Endodermal cell (in vitro differentiated cells): ENCODE data around the gene LGALS4. TPM values are rescaled to one million over a fixed set of nuclear protein-coding genes. Genes with fewer than 3 reads are reported as not detected.
"Not testable (repeated sequence)": the region's sequence is repeated elsewhere in the genome, so short reads cannot be mapped to it uniquely, and the experiment has no call there.

ENCODE experiments used
- DNase-seq: peaks from one replicate; pipeline ENCODE4 v3.0.0-alpha.2; 2017
- H3K27ac ChIP-seq: 2 replicates; pipeline ENCODE4 v1.5.1; 2013; ENCODE audit warnings: mild to moderate bottlenecking, low read depth, low read length, moderate library complexity
- H3K27me3 ChIP-seq: 2 replicates; pipeline ENCODE4 v1.6.1; 2013; ENCODE audit warnings: mild to moderate bottlenecking, low read length, moderate library complexity; ENCODE audit not compliant: insufficient read depth, control insufficient read depth, poor library complexity, severe bottlenecking
- H3K36me3 ChIP-seq: 2 replicates; pipeline ENCODE4 v1.7.0; 2013; ENCODE audit warnings: mild to moderate bottlenecking, low read length, moderate library complexity; ENCODE audit not compliant: control insufficient read depth, insufficient read depth
- H3K4me1 ChIP-seq: one replicate; pipeline ENCODE4 v1.7.0; 2013; ENCODE audit warnings: low read length; ENCODE audit not compliant: control insufficient read depth, insufficient read depth
- H3K4me3 ChIP-seq: 2 replicates; pipeline ENCODE4 v1.5.1; 2013; ENCODE audit warnings: mild to moderate bottlenecking, low read length, moderate library complexity
- H3K9ac ChIP-seq: 2 replicates; pipeline ENCODE4 v1.6.1; 2013; ENCODE audit warnings: mild to moderate bottlenecking, low read length, moderate library complexity; ENCODE audit not compliant: poor library complexity, severe bottlenecking; ENCODE audit errors: extremely low read depth
- H3K9me3 ChIP-seq: 2 replicates; pipeline ENCODE4 v1.6.1; 2013; ENCODE audit warnings: mild to moderate bottlenecking, low read length, moderate library complexity; ENCODE audit not compliant: control insufficient read depth
- H3K27ac Mint-ChIP-seq: 2 replicates; pipeline ENCODE4 v1.8.0; 2020; ENCODE audit warnings: mixed read lengths
- H3K27me3 Mint-ChIP-seq: 2 replicates; pipeline ENCODE4 v1.8.0; 2021; ENCODE audit warnings: mild to moderate bottlenecking, mixed read lengths; ENCODE audit not compliant: insufficient read depth
- H3K36me3 Mint-ChIP-seq: 2 replicates; pipeline ENCODE4 v1.8.0; 2020; ENCODE audit warnings: low read depth, mixed read lengths
- H3K4me1 Mint-ChIP-seq: 2 replicates; pipeline ENCODE4 v1.8.0; 2020; ENCODE audit warnings: mixed read lengths
- H3K4me3 Mint-ChIP-seq: 2 replicates; pipeline ENCODE4 v1.8.0; 2020; ENCODE audit warnings: mild to moderate bottlenecking, moderate library complexity, mixed read lengths
- H3K9me3 Mint-ChIP-seq: 2 replicates; pipeline ENCODE4 v1.8.0; 2020; ENCODE audit warnings: mild to moderate bottlenecking, mixed read lengths
- WGBS, 2 experiments: methylation state at CpG; one replicate each; pipeline versions ENCODE4 v1.1.5 to v1.1.7; 2013; ENCODE audit warnings: missing lambda C conversion rate in 2 of 2, mixed read lengths in 1 of 2; ENCODE audit not compliant: insufficient coverage in 1 of 2, insufficient read length in 1 of 2; 5-methylcytosine and 5-hydroxymethylcytosine counted together
- total RNA-seq, 2 donors: library from RNA; stranded (reverse); fragmentation: NEBNext Ultra II Directional in 1 of 2; extraction: Animal tissue kit (Norgen Biotek cat#: 25700) in 1 of 2; gene quantifications; 2 replicates in 1 of 2; 3 replicates in 1 of 2; pipeline ENCODE4 v1.2.1, GENCODE V29; 2021
- TF ChIP-seq, protein P1 (sequence below): fragments of 200-600 bp; sonication (generic); conservative IDR thresholded peaks from 2 replicates; pipeline ENCODE4 v1.5.0; 2021; ENCODE audit warnings: antibody characterized with exemption, mild to moderate bottlenecking

The LGALS4 gene
- total RNA-seq, 2 donors from 2014 or later: 0.49 to 0.84 TPM

- Histone ChIP-seq H3K36me3 (no peaks in the 10 kb centered on the region), H3K9ac (no peak overlapping the region), H3K4me1 (no peaks in the 10 kb centered on the region), H3K27me3 (no peaks in the 10 kb centered on the region), H3K4me3 (no peak overlapping the region), H3K27ac (no peak overlapping the region), H3K9me3 (no peaks in the 10 kb centered on the region)
- H3K4me3 Mint-ChIP-seq: no peak overlapping the region
- TF ChIP-seq, protein P1, sequence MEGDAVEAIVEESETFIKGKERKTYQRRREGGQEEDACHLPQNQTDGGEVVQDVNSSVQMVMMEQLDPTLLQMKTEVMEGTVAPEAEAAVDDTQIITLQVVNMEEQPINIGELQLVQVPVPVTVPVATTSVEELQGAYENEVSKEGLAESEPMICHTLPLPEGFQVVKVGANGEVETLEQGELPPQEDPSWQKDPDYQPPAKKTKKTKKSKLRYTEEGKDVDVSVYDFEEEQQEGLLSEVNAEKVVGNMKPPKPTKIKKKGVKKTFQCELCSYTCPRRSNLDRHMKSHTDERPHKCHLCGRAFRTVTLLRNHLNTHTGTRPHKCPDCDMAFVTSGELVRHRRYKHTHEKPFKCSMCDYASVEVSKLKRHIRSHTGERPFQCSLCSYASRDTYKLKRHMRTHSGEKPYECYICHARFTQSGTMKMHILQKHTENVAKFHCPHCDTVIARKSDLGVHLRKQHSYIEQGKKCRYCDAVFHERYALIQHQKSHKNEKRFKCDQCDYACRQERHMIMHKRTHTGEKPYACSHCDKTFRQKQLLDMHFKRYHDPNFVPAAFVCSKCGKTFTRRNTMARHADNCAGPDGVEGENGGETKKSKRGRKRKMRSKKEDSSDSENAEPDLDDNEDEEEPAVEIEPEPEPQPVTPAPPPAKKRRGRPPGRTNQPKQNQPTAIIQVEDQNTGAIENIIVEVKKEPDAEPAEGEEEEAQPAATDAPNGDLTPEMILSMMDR: no peak
- H3K4me1 Mint-ChIP-seq: no peaks in the 10 kb centered on the region
- no peaks in the 10 kb centered on the region for H3K36me3 Mint-ChIP-seq
- H3K27ac Mint-ChIP-seq: no peak overlapping the region
- H3K27me3 Mint-ChIP-seq: no peaks in the 10 kb centered on the region
- 80 to 89% methylated on average over 1 to 3 of the region's 3 CpGs for WGBS, 2 experiments
- no peak for DNase-seq
- no peaks in the 10 kb centered on the region for H3K9me3 Mint-ChIP-seq
Measured at GRCh38 chr19:38763795-38764220, 48.9 kb downstream of the LGALS4 start.

GRCh38 chr19:38761884-38762389 lies 50.8 kb downstream of the LGALS4 start:
- not testable (repeated sequence) for H3K36me3 Mint-ChIP-seq, H3K27ac Mint-ChIP-seq, H3K4me3 Mint-ChIP-seq, H3K27me3 Mint-ChIP-seq, H3K27me3 ChIP-seq, H3K27ac ChIP-seq, H3K9ac ChIP-seq, H3K4me3 ChIP-seq, H3K36me3 ChIP-seq, DNase-seq, H3K9me3 Mint-ChIP-seq, H3K4me1 Mint-ChIP-seq, H3K4me1 ChIP-seq, H3K9me3 ChIP-seq
- 89 to 95% methylated on average over 6 to 9 of the region's 9 CpGs for WGBS, 2 experiments

DNA sequence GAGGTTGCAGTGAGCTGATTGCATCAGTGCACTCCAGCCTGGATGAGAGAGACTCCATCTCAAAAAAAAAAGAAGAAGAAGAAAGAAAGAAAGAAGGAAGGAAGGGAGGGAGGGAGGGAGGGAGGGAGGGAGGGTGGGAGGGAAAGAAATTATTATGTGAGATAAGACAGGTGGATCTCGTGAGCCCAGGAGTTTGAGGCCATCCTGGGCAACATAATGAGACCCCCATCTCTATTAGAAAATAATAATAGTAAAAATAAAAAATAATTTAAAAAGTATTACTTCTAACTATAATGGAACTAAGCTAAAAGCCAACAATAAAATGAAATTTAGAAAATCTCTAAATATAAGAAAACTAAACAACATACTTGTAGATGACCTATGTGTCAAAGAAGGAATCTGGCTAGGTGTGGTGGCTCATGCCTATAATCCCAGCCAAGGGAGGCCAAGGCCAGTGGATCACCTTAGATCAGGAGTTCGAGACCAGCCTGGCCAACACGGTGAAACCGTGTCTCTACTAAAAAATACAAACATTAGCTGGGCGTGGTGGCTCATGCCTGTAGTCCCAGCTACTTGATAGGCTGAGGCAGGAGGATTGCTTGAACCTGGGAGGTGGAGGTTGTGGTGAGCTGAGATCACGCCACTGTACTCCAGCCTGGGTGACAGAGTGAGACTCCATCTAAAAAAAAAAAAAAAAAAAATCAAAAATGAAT lies 51.8 kb downstream of the LGALS4 start:
- H3K4me3 ChIP-seq, H3K36me3 Mint-ChIP-seq, H3K4me1 ChIP-seq, H3K4me1 Mint-ChIP-seq, H3K27me3 Mint-ChIP-seq, H3K9me3 ChIP-seq, H3K27me3 ChIP-seq, H3K27ac ChIP-seq, H3K27ac Mint-ChIP-seq, H3K9me3 Mint-ChIP-seq, H3K9ac ChIP-seq, H3K36me3 ChIP-seq, DNase-seq, H3K4me3 Mint-ChIP-seq: not testable (repeated sequence)
- 81% methylated on average over 4 of the region's 6 CpGs; no CpG with 5 or more reads in 1 of the 2 experiments for WGBS, 2 experiments

- H3K36me3 Mint-ChIP-seq: peaks cover 2% of the 10 kb centered on the region
- H3K9ac ChIP-seq: no peak overlapping the region
- H3K36me3 ChIP-seq: no peaks in the 10 kb centered on the region
- no peak for DNase-seq
- H3K4me3 Mint-ChIP-seq: no peak overlapping the region
- H3K27me3 Mint-ChIP-seq: no peaks in the 10 kb centered on the region
- H3K9me3 Mint-ChIP-seq: no peaks in the 10 kb centered on the region
- H3K27me3 ChIP-seq: no peaks in the 10 kb centered on the region
- no peaks in the 10 kb centered on the region for H3K4me1 ChIP-seq
- H3K4me1 Mint-ChIP-seq: no peaks in the 10 kb centered on the region
- H3K4me3 ChIP-seq: no peak overlapping the region
- H3K27ac ChIP-seq: no peak overlapping the region
- peaks cover 4% of the 10 kb centered on the region for H3K9me3 ChIP-seq
- 81 to 84% methylated on average over 8 to 10 of the region's 10 CpGs for WGBS, 2 experiments
- H3K27ac Mint-ChIP-seq: no peak overlapping the region
- TF ChIP-seq, protein P1: no peak
Measured at GRCh38 chr19:38759590-38760003, 53.1 kb downstream of the LGALS4 start.

- H3K4me1 Mint-ChIP-seq, H3K27ac Mint-ChIP-seq, H3K4me1 ChIP-seq, H3K36me3 Mint-ChIP-seq, H3K9me3 ChIP-seq, H3K9me3 Mint-ChIP-seq, H3K27ac ChIP-seq, DNase-seq, H3K36me3 ChIP-seq, H3K9ac ChIP-seq, H3K4me3 Mint-ChIP-seq, H3K27me3 ChIP-seq, H3K27me3 Mint-ChIP-seq: not testable (repeated sequence)
- peak overlapping the region; percentile 49 for H3K4me3 ChIP-seq
- WGBS, 2 experiments: no CpG with 5 or more reads among the region's 2 CpGs
Measured at GRCh38 chr19:38754196-38754595, 58.5 kb downstream of the LGALS4 start.

GRCh38 chr19:38753783-38754182 lies 59.0 kb downstream of the LGALS4 start:
- not testable (repeated sequence) for H3K4me3 Mint-ChIP-seq, H3K27me3 ChIP-seq, H3K36me3 ChIP-seq, DNase-seq, H3K36me3 Mint-ChIP-seq, H3K27ac Mint-ChIP-seq, H3K4me1 Mint-ChIP-seq, H3K9me3 ChIP-seq, H3K27me3 Mint-ChIP-seq, H3K27ac ChIP-seq, H3K4me1 ChIP-seq, H3K9ac ChIP-seq, H3K9me3 Mint-ChIP-seq
- WGBS, 2 experiments: 48 to 75% methylated on average over 3 of the region's 3 CpGs
- peak overlapping the region; percentile 49 for H3K4me3 ChIP-seq
